Body of pancreas (tissue), 4 donors: Measurements from ENCODE around the gene SCG5.

Experiments used
- CTCF ChIP-seq, 7 experiments: fragments of 450-650 bp in 4 of 7; fragments of 200-600 bp in 3 of 7; sonication (generic) in 3 of 7; IDR thresholded peaks; one replicate each; pipeline ENCODE4 v1.5.1; 2016 to 2019; ENCODE audit warnings: antibody characterized with exemption in 7 of 7
- POLR2A ChIP-seq, 3 donors: fragments of 450-650 bp; IDR thresholded peaks; one replicate each; pipeline ENCODE4 v1.6.1; 2016; ENCODE audit warnings: antibody characterized with exemption in 3 of 3, mild to moderate bottlenecking in 2 of 3

GRCh38 chr15:32716915-32717425 is 75.5 kb downstream of the SCG5 start:
- TF ChIP-seq CTCF (IDR thresholded peaks at IDR 0.05) (no peak), POLR2A (IDR thresholded peaks at IDR 0.05) (no peak)
